Head of caudate nucleus (tissue), 42 donors: ENCODE results near the gene LCP1.
"Not testable (repeated sequence)": the region's sequence is repeated elsewhere in the genome, so short reads cannot be mapped to it uniquely, and the experiment has no call there.

Source experiments
- DNase-seq, 42 donors: peaks; one replicate each; pipeline versions ENCODE4 v3.0.0 to v3.0.0-alpha.2; 2020 to 2021; ENCODE audit warnings: mixed read lengths in 7 of 42
- intact Hi-C: fragments of 100-400 bp; cut with DNase I; formaldehyde crosslinking; loops from one replicate; pipeline ENCODE4 v1.15.0; 2022

Gene LCP1, protein sequence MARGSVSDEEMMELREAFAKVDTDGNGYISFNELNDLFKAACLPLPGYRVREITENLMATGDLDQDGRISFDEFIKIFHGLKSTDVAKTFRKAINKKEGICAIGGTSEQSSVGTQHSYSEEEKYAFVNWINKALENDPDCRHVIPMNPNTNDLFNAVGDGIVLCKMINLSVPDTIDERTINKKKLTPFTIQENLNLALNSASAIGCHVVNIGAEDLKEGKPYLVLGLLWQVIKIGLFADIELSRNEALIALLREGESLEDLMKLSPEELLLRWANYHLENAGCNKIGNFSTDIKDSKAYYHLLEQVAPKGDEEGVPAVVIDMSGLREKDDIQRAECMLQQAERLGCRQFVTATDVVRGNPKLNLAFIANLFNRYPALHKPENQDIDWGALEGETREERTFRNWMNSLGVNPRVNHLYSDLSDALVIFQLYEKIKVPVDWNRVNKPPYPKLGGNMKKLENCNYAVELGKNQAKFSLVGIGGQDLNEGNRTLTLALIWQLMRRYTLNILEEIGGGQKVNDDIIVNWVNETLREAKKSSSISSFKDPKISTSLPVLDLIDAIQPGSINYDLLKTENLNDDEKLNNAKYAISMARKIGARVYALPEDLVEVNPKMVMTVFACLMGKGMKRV

DNA sequence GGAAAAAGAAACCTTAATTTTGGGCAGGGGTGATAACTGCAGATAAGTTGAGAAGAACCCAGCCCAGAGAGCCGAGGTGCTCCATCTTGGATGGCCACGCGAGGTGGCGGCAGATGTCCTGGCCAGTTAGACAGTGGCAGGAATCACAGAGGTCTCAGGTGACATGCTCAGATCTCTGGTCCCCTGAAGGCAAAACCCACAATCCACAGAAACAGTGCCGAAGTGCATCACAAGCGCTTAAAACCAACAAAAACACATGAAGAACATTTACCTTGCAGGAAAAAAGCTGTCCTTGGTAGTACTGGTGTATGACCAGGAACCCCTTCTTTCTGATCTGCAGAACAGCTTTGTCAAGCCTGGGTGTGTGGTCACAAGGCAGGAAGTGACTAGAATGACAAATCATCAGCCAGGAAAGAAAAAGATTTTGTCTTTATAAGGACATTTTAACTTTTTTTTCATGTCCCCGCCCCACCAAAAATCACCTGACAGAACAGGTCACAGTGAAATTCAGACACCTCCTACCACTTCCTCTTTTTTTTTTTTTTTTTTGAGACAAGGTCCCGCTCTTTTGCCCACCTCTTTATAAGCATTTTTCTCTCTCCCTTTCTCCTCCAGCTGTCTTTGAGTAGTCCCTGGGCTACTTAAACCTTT lies at the start of gene LCP1:
Gene LCP1, minus strand, starts transcription at position 338 of the 651 bp plus-strand sequence. CDS start 22,515 bp downstream, outside the sequence.
- DNase-seq = no peak
- intact Hi-C loops = no loop called here

DNA sequence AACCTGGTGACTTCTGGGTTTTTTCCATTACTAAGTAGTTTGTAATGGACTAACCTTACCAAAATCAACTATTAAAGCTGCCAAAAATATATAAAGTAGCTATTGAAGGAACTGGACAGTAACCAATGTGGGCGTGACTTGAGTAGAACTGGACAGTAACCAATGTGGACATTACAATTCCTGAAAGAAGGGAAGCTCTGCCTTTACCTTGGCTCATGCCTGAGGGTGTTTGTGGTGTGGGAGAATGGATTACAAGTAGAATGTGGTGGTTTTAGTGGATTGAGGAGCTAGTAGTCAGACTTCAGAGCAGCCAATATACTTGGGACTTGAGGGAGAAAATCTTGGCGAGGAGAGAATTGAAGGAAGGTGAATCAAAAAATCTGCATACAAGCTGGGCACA lies 47.3 kb upstream of the LCP1 start:
- DNase-seq = no peak

DNA sequence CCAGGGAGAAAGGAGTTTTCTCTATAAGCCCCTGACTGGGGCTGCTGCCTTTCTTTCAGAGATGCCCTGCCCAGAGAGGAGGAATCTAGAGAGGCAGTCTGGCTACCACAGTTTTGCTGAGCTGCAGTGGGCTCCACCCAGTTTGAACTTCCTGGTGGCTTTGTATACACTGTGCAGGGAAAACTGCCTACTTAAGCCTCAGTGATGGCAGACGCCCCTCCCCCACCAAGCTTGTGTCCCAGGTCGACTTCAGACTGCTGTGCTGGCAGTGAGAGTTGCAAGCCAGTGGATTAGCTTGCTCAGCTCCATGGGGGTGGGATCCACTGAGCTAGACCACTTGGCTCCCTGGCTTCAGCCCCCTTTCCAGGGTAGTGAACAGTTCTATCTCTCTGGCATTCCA lies 38.3 kb upstream of the LCP1 start:
- DNase-seq, intact Hi-C loops: not testable (repeated sequence)

More for the DNA sequence above, 47.3 kb upstream of the LCP1 start:
- intact Hi-C loops = no loop called here

DNA sequence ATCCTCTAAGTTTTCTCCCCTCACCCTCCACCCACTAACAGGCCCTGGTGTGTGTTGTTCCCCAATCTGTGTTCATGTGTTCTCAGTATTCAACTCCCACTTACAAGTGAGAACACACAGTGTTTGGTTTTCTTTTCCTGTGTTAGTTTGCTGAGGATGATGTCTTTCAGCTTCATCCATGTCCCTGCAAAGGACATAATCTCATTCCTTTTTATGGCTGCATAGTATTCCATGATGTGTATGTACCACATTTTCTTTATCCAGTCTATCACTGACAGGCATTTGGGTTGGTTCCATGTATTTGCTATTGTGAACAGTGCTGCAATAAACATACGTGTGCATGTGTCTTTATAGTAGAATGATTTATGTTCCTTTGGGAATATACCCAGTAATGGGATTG lies 32.8 kb upstream of the LCP1 start:
- DNase-seq, intact Hi-C loops: not testable (repeated sequence)

DNA sequence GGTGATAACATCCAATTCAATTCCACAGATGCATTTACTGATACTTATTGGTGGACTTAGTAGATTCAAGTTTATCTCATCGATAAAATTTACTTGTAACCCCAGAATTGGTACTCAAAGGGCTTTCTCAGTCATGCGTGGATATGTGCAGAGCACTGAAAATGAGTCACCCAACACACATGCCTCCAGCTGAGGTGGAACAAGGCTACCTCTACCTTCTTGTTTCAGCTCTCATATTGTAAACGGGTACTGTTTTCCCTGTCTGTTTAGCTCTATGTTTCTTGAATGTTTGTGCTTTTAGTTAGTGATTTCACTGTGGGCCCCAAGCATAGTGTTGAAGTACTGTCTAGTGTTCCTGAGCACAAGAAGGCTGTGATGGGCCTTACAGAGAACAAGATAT lies 31.3 kb upstream of the LCP1 start:
- DNase-seq = no peak
- intact Hi-C loops = no loop called here

DNA sequence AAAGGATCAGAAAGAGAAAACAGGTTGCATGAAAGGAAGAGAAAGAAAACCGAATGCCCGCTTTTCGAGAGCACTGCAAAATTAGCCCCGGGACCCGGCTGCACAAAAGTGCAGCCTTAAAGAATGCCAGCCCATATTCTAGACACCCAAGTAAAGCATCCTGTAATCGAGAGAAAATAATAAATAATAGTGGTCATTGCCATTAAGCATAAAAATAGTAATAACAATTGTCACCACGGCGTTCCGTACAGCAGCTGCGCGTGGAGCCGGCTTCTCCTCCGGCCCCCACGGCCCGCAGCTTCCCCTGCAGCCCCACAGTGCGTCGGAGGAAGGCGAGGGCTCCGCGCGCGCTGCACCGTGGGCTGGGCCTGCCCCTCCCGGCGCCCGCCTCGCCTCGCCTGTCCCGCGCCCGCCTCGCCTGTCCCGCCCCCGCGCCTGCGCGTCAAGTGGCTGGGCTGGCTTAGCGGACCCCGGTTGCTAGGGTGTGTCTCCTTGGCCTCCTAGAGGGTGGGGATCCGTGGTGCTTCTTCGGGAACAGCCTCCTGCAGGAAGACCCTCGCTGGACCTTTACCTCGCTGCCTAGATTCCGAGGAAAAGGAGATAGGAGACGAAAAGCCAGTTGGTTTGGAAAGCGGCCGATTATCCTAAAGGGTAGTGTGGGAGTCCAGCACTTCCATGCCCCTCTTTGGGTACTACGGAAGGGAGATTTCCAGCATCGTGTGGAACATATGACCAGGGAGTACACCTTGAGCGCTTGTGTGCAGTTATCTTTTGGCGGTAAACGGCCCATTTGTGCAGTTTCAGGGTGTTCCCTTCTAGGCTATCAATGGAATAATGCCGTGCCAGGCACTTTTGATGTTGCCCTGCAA lies 29.7 kb upstream of the LCP1 start, which contains the start of gene LRRC63:
Gene LRRC63, plus strand, starts transcription at position 446 of the 869 bp plus-strand sequence. CDS start 1,107 bp downstream, outside the sequence.
- peak; percentile 59 to 94 (median 86) for DNase-seq
- intact Hi-C loops = no loop called here

DNA sequence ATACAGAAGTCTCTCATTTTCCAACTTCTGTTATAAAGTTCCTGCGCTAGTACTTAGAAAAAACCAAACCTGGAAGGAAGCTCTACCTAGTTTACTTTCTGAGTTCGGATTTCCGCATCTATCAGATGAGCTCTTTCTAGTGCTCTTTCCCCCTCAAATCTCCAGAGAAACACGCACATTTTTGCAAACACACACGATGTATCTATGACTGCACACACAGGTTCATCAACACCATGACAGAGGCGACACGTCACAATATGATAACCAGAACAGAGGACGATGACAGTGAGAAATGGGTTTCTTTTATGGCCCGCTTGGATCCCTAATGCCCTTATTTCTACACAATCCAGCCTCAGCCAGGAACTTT lies 29.1 kb upstream of the LCP1 start:
- peak in 2 of 42 donors; percentile 10 to 11 for DNase-seq
- intact Hi-C loops = no loop called here

DNA sequence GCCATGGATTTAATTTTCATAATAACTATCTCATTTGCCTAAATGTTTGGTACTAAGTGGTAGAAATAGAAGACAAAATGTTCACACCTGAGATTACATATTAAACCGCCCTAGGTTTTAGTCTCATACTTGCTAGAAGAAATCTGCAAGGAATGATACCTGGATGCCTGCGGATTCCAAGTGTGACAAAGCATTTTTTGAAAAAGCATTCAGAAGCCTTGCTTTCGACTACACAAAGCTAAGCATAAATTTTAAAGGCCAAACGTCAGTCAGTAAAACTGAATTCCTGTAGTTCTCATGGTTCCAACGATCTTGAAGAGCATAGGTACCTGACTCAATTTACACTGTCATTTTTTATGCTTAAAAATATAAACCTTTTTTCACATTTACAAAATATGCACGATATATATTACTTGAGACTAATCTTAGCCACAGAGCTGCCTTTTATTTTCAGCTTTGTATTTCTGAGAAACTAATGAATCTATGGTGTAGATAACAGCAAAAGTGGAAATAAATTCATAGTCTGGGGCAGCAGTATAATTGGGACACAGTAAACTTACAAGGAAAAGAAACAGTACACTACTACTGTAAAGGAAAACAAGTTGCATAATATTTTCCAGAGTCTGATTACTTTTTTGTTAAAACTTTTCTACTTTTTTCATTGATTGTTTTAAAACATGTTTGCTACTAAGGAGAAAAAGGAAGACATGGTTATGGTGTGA lies 28.5 kb upstream of the LCP1 start:
- intact Hi-C loops = no loop called here
- no peak for DNase-seq

DNA sequence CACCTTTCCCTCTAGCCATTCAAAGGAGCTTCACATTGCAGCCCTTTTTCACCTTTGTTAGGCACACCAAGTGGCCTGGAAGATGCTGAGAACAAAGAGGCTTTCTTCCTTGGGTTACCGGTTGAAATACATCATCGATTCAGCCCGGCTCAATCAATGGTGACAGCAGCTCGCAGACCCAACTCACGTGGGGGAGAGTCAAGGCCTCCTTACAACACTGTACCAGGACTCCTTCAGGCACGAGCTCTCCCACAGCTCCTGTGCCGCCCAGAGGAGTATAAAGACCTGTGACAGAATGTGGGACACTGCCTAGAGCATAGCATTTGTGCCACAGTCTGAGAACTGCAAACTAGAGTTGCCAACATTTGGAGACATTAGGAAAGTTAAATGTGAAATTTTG lies 25.9 kb upstream of the LCP1 start:
- DNase-seq = no peak
- intact Hi-C loops = no loop called here

DNA sequence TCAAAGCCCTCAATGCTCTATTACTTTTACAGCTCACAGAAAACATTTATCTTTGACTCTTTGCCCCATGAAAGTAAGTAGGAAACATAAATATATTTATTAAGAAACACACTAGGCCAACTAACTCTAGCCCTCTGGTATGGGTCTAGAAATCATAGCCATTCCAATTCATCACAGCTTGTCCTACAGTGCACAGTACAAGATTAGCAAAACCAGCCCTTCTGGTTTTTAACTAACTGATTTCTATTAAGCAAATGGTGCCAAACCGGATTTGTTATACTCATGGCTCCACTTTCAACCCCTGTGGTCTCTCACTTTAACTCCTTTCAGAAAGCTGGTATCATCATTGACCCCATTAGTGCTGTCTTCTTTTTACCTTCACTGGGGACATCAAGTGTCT lies 24.2 kb upstream of the LCP1 start:
- DNase-seq = no peak
- intact Hi-C loops = no loop called here

DNA sequence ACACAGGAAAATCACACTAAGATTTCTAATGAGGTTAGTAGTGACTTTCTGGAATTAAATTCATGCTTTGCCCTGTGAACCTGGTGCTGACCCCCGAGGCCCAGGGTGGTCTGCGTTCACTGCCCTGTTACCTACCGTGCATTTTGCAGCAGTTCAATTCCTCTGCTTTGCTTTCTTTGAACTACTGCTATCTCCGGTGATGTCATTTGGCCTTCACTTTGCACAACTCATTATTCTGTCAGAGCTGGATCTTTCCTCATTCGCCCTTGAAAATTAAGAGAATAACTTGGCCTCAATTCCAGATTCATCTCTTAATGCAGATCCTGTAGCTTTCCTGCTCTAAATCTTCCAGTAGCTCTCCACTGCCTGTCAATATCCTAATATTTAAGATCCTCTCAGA lies 21.0 kb upstream of the LCP1 start:
- DNase-seq = no peak
- intact Hi-C loops = no loop called here

DNA sequence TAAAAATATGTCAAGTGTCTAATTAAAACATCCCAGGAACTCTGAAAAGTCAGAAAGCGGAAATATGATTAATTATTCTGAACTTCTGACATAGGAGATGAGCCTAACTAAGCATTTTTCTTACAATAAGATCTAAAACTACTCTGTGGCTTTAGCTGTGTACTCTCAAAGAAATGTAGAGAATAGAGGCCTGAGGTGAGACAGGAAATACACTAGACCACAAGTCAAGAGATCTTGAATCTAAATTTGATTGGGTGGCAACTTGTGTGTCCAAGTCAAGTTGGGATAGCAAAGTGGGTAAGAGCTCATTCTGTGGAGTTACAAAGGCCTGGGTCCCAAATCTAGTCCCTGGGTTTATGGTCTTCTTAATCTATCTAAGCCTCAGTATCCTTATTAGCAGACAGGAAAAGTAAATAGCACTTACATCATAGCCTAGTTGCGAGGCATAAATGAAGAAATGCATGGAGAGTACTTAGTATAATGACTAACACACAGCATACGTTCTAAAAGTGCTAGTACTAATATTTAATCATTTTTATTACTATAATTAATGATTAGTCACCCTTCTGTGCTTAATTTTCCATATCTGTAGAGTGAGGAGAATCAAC lies 20.3 kb upstream of the LCP1 start:
- intact Hi-C loops = no loop called here
- no peak for DNase-seq

DNA sequence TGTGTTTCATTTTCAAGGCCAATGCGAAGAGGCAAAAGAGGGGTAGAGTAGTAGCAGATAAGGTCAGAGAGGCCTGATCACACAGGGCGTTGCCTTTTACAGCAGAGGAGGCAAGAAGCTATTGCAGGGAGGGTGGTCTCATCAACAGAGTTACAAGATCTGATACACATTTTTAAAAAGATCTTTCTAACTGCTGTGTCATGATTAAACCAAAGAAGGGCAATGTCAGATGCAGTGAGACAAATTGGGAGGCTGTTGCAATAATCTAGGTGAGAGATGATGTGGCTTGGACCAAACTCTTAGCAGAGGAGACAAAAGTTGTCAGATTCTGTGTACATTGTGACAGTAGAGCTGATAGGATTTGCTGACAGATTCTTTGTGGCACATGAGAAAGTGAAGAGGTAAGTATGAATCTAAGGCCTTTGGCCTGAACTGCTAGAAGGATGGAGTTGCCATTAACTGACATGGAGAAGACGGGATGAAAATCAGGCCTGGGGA lies 16.8 kb upstream of the LCP1 start:
- DNase-seq = no peak
- intact Hi-C loops = no loop called here

DNA sequence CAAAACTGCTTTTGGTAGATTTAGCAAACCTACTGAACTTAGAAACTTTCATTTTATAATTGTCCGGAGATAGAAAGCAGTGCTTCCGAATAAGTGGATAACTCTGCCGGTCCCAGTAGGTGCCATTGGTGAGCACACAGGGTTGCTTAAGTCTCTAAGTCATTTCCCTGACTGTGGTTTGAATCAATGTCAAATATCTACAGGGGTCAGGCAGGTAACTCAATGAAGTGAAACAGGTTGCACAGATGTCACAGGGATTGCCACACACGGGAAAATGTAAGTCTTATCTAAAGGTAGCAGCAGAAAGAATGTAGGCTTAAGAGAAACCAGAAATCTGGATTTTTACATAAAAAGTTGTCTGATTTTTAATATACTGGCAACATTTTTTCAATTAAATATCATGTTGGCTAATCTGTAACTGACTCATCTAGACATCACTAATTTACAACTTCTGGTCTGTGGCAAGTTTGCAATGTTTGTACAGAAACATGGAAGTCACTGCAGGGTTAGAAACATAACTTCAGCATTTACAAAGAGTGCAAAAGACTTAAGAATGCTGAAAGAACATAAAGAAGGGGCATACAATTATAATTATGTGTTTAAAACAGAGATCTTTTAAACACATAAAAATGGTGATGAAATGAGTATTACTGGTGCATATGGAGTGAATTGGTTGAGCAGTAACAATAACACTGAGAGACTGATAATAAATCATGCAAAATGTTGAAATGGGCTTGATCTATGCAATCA lies 15.5 kb upstream of the LCP1 start:
- no peak for DNase-seq

DNA sequence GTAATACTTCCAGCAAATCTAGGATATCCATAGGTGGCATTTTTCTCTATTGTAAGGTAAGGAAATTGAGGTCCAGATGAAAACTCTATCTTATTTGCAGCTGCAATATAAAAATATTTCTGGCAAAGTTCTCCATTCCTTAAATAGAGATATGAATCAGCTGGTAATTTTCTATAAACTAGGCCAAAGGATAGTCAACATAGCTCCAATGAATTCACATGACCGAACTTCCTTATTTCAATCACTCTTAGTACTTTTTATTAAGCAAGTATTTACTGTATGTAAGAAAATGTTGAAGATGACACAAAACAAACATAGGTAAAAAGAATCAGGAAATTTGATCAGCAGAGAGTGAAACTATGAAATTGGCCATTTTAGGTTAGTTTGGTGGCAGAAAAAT lies 13.0 kb upstream of the LCP1 start:
- DNase-seq = no peak
- intact Hi-C loops = no loop called here

More for the DNA sequence above, 15.5 kb upstream of the LCP1 start:
- intact Hi-C loops = no loop called here

DNA sequence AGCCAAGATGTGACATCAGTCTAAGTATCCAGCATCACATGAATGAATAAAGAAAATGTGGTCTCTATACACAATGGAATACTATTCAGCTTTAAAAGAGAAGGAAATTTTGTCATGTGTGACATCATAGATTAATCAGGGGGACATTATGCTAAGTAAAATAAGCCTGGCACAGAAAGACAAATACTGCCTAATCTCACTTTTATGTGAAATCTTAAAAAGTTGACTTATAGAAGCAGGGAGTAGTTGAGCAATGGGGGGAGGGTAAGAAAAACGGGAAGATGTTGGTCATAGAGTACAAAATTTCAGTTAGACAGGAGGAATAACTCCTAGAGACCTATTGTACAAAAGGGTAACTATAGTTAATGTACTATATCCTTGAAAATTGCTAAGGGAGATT lies 10.4 kb upstream of the LCP1 start:
- no peak for DNase-seq
- intact Hi-C loops = no loop called here

DNA sequence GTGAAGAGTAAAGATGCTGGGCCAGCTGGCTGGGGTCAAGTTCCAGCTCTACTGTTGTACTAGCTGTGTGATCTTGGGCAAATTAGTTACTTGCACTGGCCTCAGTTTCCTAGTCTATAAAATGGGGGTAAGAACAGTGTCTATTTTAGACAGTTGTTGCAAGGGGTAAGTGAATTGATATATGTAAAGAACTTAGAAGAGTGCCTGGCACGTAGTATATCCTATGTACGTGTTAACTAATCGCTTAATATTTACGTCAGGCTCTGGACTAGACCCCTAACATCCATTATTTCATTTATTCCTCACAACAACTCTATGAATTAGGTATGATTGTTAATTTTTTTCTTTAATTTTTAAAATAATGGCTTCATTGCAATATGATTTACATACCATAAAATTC lies 3.7 kb upstream of the LCP1 start:
- intact Hi-C loops = no loop called here
- no peak for DNase-seq
